ENCODE results near the gene SMG6. TPM values are rescaled to one million over a fixed set of nuclear protein-coding genes. Genes with fewer than 3 reads are reported as not detected.

The SMG6 gene
- total and polyA plus RNA-seq, 2 of the 13 experiments (the other 11 are each of a cell fraction or from before 2014, with no cell fraction given) = 4.6 to 14.6 TPM

GRCh38 chr17:2128011-2128410 is 175.6 kb downstream of the SMG6 start:
- Histone ChIP-seq H3K36me3 (replicated peaks in 1 of 2; ENCODE audit: control insufficient read depth in 1 of 2, insufficient read depth in 2 of 2, low read length in 2 of 2) (peaks cover 0 to 6% of the 10 kb centered on the region in 2 experiments; a peak in 1 of 5 replicates), H3K27me3 (ENCODE audit: control insufficient read depth in 1 of 2, insufficient read depth in 2 of 2, low read length in 2 of 2) (no peaks in the 10 kb centered on the region), H3K9ac (ENCODE audit: insufficient read depth, low read depth, low read length) (no peak overlapping the region), H3K27ac (ENCODE audit: extremely low read length, insufficient read depth, low read length) (no peak overlapping the region), H3K4me1 (ENCODE audit: insufficient read depth, low read length) (peaks cover 16% of the 10 kb centered on the region), H2AFZ (ENCODE audit: low read length) (no peak overlapping the region), H3K9me3 (ENCODE audit: low read length) (no peaks in the 10 kb centered on the region), H3K79me2 (ENCODE audit: insufficient read depth, low read length) (no peaks in the 10 kb centered on the region), H3K4me3 (replicated peaks in 1 of 3; ENCODE audit: insufficient read depth in 1 of 3, low read depth in 2 of 3, low read length in 3 of 3) (no peak overlapping the region), H3K4me2 (ENCODE audit: low read depth, low read length) (no peak overlapping the region), H4K20me1 (ENCODE audit: insufficient read depth, low read length) (no peaks in the 10 kb centered on the region)
- ATAC-seq = no peak
- POLR2A ChIA-PET = no interaction called here
- no peak for DNase-seq (ENCODE audit: low spot score)
- CTCF ChIA-PET (ENCODE audit: low intra/inter-chr PET ratio, low total read pairs) = no interaction called here
- intact Hi-C loops (cut with micrococcal nuclease; ENCODE audit: unreplicated experiment) (no loop called here), in situ Hi-C loops (cut with HindIII; ENCODE audit: extremely low pct_ligation_motif_present, low pct_unique_long_range_greater_than_20kb) (no loop called here)
- no peak for FAIRE-seq
- 100% methylated on average over 10 of the region's 15 CpGs for WGBS (ENCODE audit: low lambda C conversion rate)
- BruUV-seq (replicated peaks) = no TSS peak
- TF ChIP-seq, protein P1, sequence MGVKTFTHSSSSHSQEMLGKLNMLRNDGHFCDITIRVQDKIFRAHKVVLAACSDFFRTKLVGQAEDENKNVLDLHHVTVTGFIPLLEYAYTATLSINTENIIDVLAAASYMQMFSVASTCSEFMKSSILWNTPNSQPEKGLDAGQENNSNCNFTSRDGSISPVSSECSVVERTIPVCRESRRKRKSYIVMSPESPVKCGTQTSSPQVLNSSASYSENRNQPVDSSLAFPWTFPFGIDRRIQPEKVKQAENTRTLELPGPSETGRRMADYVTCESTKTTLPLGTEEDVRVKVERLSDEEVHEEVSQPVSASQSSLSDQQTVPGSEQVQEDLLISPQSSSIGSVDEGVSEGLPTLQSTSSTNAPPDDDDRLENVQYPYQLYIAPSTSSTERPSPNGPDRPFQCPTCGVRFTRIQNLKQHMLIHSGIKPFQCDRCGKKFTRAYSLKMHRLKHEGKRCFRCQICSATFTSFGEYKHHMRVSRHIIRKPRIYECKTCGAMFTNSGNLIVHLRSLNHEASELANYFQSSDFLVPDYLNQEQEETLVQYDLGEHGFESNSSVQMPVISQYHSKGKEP (CRISPR knock-in tag; IDR thresholded peaks at IDR 0.05) = no peak
- TF ChIP-seq FLYWCH1 (CRISPR knock-in tag; IDR thresholded peaks at IDR 0.05) (no peak), TSC22D2 (CRISPR knock-in tag; IDR thresholded peaks at IDR 0.05; ENCODE audit: borderline replicate concordance) (no peak), ZNF652 (CRISPR knock-in tag; IDR thresholded peaks at IDR 0.05; ENCODE audit: borderline replicate concordance, low read depth) (no peak), RNF219 (CRISPR knock-in tag; IDR thresholded peaks at IDR 0.05) (no peak), ZFP36L1 (CRISPR knock-in tag; IDR thresholded peaks at IDR 0.05) (no peak), HNF1B (CRISPR knock-in tag; IDR thresholded peaks at IDR 0.05) (no peak), ELF1 (CRISPR knock-in tag; IDR thresholded peaks at IDR 0.05) (no peak), REL (CRISPR knock-in tag; conservative IDR thresholded peaks at IDR 0.05) (no peak)
- TF ChIP-seq, protein P2, sequence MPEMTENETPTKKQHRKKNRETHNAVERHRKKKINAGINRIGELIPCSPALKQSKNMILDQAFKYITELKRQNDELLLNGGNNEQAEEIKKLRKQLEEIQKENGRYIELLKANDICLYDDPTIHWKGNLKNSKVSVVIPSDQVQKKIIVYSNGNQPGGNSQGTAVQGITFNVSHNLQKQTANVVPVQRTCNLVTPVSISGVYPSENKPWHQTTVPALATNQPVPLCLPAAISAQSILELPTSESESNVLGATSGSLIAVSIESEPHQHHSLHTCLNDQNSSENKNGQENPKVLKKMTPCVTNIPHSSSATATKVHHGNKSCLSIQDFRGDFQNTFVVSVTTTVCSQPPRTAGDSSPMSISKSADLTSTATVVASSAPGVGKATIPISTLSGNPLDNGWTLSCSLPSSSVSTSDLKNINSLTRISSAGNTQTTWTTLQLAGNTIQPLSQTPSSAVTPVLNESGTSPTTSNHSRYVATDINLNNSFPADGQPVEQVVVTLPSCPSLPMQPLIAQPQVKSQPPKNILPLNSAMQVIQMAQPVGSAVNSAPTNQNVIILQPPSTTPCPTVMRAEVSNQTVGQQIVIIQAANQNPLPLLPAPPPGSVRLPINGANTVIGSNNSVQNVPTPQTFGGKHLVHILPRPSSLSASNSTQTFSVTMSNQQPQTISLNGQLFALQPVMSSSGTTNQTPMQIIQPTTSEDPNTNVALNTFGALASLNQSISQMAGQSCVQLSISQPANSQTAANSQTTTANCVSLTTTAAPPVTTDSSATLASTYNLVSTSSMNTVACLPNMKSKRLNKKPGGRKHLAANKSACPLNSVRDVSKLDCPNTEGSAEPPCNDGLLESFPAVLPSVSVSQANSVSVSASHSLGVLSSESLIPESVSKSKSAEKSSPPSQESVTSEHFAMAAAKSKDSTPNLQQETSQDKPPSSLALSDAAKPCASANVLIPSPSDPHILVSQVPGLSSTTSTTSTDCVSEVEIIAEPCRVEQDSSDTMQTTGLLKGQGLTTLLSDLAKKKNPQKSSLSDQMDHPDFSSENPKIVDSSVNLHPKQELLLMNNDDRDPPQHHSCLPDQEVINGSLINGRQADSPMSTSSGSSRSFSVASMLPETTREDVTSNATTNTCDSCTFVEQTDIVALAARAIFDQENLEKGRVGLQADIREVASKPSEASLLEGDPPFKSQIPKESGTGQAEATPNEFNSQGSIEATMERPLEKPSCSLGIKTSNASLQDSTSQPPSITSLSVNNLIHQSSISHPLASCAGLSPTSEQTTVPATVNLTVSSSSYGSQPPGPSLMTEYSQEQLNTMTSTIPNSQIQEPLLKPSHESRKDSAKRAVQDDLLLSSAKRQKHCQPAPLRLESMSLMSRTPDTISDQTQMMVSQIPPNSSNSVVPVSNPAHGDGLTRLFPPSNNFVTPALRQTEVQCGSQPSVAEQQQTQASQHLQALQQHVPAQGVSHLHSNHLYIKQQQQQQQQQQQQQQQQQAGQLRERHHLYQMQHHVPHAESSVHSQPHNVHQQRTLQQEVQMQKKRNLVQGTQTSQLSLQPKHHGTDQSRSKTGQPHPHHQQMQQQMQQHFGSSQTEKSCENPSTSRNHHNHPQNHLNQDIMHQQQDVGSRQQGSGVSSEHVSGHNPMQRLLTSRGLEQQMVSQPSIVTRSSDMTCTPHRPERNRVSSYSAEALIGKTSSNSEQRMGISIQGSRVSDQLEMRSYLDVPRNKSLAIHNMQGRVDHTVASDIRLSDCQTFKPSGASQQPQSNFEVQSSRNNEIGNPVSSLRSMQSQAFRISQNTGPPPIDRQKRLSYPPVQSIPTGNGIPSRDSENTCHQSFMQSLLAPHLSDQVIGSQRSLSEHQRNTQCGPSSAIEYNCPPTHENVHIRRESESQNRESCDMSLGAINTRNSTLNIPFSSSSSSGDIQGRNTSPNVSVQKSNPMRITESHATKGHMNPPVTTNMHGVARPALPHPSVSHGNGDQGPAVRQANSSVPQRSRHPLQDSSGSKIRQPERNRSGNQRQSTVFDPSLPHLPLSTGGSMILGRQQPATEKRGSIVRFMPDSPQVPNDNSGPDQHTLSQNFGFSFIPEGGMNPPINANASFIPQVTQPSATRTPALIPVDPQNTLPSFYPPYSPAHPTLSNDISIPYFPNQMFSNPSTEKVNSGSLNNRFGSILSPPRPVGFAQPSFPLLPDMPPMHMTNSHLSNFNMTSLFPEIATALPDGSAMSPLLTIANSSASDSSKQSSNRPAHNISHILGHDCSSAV (CRISPR knock-in tag; IDR thresholded peaks at IDR 0.05; ENCODE audit: borderline replicate concordance) = no peak

Measured in HepG2 (cell line).